ENCODE results near the gene TAPT1. TPM values are rescaled to one million over a fixed set of nuclear protein-coding genes. Genes with fewer than 3 reads are reported as not detected.
"Not testable (repeated sequence)": the region's sequence is repeated elsewhere in the genome, so short reads cannot be mapped to it uniquely, and the experiment has no call there.

TAPT1 gene
- total RNA-seq, 1 donor from 2014 or later: 46.1 TPM

DNA sequence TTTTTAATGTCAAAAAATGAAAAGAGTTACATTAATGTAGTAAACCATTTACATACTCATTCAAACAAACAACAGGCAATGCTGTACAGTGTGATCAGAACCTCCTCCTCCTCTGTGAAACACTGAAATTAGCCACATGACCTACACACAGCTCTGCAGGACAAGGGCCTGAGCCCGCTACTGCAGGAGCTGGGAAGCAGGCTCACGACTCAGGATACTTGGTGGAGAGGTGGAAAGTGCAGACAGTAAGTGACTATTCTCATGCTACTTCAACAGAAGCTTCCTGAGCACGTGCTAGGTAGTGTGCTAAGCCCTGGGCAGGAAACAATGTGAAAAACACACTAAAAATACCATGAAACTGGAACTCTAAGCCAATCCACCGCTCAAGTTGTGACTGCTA is 56.8 kb downstream of the TAPT1 start:
- DNase-seq: no peak

DNA sequence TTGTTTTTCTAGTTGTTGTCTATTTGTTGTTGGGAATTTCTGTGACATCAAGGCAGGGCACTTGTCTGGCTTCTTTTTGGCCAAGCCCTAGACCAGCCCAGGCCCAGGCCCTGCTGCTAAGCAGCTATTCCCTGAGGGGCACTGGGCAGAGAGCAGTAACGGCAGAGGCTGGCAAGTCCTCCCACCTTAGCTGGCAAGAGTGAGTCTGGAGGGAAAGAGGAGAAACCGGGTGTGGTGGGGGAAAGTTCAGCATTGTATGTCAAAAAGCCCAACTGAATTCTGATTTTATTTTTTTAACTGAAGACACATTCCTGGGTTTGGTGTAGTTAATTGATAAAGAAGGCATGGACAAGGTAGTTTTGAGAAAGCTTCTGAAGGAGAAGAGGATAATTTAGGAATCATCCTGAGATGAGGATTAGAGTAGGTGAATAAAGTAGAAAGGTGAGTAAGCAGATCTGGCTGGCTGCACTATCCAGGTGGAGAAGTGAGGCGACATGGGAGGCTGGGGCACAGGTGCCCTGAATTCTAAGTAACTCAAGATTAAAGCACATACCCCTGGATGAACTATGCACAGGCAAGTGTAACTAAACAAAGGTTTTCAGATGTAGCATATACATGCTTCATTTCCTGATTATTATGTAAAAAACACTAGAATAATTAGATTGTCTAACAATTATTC is 57.4 kb downstream of the TAPT1 start:
- DNase-seq: no peak

DNA sequence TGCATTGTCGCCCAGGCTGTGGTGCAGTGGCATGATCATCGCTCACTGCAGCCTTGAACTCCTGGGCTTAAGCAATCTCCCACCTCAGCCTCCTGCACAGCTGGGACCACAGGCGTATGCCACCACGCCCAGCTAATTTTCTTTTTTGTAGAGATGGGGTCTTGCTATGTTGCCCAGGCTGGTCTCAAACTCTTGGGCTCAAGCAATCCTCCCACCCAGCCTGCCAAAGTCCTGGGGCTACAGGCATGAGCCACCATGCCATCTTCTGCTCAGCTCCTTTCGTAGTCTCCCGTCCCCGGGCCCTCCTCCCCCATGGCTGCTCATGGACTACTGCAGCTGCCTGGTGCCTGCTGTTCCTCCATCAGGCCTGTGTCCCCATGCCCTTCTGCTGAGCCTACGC is 58.1 kb downstream of the TAPT1 start:
- no peak for DNase-seq

DNA sequence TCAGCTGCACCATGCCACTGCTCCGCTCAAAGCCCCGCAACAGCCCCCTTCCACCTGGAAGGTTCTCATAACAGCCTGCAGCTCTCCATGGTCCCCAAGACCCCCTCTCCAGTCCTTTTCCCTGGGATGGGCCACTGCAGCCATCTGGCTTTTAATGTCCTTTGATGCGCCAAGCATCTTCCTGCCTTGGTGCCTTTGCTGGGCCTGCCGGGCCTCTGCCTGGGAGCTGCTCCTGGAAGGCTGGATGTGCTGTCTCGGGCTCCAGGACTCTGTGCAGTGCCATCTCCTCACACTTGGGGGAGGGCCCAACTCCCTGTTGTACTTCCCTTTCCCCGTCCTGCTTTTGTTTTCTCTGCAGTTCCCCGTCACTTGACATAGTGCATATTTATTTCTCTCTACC is 60.3 kb downstream of the TAPT1 start:
- no peak for DNase-seq

DNA sequence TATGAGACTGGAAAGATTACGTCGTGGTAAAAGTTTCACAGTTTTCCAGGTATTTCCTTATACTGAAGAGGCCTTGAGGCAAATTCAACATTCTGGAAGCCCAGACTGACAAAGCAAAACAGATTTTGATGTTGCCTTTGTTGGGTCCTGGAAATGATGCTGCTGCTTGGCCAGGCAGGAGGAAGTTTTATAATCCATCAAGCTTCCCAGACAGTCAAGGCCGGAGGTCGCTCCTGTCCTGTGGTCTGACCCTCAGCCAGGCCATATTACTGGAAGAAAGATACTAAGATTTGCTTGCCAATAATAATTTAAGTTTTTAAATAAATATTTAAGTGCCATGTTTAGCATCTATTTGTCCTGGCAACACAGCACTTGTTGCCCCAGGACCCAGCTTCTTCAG is 63.4 kb downstream of the TAPT1 start:
- DNase-seq: no peak

DNA sequence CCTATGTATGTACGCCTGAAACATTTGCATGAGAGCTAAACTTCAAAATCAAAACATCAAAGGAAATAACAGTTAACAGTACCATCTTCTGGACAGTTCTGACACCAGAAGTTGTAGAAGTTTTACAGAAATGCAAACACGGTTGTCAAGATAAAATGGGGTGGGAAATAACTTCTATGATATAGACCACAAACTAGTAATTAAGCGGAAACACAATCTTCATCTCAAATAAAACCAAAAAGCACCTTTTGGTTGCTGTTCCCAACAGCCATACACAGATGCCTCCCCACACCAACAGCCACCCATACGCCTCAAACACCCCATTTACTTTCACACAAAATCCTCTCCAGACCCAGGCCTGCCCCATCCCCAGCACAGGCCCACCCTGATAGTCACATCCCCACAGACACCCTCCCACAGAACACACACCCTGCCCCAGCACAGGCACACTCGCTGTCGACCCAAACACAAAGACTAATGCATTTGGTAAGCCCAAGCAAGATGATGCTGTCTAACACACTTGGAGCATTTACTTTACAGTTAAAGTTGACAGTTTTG is 64.3 kb downstream of the TAPT1 start:
- peak; percentile 30 for DNase-seq

DNA sequence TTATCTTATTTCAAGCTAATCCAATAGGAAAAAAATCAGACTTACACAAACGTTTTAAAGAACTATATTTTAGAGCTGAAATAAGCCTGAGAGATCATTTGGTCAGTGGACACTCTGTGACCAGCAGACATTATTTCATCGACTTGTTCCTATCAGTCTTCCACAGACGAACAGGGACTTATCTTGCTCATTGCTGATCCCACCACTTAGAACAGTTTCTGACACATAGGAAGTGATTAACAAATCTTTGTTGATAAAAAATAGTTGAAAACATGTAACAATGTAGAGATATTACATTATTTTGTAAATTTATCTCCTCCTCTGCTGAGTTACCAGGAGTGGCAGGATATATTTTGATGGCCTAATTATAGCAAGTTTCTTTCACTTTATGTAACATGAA is 65.8 kb downstream of the TAPT1 start:
- DNase-seq: no peak

DNA sequence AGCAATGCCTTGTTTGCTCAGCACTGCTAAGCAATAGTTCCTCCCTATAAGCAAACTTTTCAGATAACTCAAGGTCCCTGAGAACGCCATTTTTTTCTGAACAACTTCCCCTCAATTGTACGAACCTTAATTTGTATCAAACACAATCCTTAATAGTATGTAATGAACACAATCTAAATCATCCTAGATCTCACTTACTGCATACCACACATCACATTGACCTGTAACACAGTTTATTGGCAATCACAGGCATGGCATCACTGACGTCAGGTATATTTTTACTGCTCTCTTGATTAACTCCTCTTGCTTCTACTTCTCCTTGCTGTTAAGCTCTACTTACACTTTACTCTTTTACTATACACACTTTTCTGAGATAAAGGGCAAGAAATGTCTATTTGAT is 67.0 kb downstream of the TAPT1 start:
- DNase-seq: no peak

DNA sequence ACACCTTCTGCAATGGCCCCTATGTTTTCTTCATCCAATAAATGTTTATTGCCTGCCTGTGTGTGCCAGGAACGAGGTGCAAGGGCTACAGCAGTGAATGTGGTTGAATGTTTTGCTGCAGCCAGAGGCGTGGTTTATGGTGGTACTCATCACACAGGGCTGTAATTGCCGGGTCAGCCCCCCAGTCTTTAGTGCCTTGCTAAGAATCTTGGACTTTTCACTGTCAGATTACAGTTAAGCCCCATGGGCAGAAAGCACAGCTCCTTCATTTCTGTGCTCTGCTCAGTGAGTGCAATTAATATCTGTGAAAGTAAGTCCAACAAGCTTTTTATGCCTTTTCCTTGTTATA is 67.8 kb downstream of the TAPT1 start:
- peak; percentile 13 for DNase-seq

DNA sequence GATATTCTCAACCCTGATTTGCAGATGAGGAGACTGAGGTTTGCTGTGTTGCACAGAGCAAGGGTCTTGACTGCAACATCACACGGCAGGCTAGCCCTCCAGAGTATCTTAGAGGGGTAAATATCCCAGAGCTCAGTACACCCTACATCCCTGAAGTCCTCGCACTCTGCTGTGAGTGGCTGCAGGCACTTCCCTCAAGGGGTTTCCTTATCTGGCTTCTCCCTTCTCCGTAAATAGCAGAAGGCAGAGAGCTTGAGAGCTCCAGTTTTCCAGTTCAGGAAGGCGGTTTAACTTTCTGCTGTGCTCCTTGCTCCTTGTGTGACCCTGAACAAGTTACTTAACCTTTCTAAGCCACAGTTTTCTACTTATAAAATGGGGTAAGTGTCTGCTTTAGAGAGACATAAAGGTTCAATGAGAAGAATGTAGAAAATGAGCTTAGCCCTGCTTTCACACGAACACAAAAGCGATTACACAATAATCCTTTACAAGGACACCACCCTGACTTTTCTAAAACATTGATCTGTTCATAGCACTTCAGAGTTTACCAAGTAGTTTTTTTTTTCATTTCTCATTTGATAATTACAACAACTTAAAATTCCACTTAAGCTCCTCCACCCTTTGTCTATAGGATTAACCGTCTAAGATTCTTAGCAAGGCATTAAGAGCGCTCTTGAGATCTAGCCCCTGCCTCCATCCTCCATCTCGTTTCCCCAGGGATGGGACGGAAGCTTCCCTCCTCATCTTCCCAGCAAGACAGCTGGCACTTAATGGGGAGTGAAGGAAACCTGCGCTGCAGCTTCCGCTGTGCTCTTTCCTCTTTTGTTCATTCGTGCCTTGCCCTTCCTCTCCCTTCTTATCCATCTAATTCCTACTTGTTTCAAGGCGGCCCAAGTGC is 68.4 kb downstream of the TAPT1 start:
- no peak for DNase-seq

DNA sequence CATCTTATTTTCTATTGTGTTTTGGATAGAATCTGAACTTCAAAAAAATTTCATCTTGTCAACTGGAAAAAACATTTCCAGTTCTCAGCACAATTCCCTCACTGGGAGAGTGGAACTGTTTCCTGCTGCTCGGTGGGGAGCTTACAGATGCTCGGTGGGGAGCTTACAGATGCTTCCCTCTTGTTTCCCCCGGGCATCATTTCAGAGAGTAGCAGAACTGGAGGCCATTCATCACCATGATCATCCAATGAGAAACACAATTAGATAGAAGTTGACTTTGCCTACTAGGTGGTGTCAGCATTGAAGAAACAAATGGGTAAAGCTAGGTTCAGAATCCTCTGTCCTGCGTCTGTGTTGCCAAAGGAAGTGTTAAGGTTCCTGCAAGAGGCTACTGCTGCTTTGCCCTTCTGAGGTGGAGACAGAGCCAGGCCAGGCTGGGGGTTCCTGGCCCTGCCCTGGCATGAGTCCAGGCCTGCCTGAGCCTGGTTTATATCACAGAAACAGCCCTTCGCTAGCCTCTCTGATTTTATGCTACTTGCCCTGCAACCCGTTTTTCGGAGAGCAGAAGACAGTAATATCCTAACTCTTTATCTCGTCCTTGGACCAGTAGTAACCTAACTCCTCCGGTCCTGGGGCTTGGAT is 70.6 kb downstream of the TAPT1 start:
- no peak for DNase-seq

DNA sequence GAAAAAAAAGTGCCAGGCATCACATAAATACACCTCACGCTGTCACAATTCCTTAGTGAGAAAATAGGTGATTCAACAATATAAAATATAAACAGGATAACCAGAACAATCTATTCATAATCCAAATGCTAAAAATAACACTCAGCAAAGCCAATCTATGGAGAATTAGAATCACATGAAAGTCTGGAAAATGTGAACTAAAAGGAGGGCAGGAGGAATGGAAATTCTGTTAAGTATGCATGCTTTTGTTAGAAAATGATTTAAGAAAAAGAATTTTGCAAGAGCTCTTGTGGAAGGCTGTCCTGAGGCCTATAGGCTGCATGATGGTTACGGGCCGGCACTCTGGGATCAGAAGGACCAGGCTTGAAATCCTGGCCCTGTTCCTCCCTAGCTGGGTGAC is 71.8 kb downstream of the TAPT1 start:
- peak; percentile 38 for DNase-seq

DNA sequence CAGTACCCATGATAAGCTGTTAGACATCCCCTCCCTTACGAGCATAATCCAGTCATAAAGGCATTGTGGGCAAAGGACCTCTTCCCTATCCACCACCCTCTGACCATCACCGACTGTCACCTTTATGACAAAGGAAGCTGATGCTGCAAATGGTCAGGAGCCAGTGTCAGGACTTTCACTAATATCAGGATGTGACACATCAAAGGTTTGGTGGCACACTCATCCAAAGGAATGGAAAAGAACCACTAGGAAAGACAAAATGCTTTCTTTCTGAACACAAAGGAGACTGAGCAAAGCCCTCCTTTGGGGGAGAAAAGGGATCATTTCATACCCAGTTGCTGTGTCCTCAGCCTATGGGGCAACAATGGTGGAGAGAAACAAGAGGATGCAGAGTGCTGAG is 75.6 kb downstream of the TAPT1 start:
- DNase-seq: no peak

DNA sequence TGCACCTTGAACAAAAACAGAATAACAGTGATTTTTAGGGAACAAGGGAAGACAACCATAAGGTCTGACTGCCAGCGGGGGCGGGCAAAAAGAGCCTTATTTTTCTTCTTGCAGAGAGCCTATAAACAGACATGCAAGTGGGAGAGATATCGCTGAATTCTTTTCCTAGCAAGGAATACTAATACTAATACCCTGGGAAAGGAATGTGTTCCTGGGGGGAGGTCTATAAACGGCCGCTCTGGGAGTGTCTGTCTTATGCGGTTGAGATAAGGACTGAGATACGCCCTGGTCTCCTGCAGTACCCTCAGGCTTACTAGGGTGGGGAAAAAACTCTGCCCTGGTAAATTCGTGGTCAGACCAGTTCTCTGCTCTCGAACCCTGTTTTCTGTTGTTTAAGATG is 81.4 kb downstream of the TAPT1 start:
- DNase-seq: not testable (repeated sequence)

DNA sequence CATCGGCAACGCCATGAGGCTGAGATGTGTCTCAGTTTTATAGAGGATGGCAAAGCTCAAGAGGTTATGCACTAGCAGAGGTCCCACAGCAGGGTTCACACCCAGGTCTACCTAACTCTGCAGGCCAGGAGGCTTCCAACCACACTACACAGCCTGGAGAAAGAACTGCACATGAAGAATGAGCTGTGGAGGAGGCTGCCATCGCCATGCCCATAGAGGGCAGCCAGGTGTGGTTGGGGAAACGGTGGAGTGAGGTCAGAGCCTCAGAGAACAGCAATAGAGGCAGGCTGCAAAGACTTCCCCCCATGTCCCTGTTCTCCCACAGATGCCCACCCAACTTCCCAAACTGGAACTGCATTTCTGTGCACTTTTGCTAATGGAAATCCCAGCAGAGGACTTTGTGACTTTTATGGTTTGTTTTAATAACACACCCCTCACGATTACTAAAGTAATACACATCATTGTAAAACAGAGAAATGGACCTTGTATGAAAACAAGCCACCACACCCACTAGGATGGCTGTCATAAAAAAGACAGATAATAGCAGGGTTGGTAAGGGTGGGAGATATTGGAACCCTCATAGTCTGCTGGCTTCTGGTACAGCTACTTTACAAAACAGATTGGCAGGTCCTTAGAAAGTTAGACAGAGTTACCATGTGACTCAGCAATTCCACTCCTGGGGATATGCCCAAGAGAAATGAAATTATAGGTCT is 83.5 kb downstream of the TAPT1 start:
- DNase-seq: no peak

DNA sequence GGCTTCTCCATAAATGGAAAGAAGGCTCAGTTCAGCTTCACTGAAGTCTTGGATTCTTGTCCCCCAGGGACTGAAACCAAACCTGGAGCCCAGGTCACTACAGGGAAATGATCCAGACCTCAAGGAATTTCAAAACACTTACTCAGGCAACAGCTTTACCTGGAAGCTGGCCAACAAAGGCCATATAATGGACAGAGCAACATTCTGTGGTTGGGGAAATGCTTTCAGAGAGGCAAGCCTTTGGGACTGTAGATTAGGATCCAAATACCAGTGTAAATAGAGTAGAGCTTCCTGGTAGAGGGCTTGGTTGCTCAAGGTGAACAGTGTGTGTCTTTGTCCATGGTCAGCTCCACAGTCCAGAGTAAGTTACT is 85.4 kb downstream of the TAPT1 start:
- peak; percentile 62 for DNase-seq

DNA sequence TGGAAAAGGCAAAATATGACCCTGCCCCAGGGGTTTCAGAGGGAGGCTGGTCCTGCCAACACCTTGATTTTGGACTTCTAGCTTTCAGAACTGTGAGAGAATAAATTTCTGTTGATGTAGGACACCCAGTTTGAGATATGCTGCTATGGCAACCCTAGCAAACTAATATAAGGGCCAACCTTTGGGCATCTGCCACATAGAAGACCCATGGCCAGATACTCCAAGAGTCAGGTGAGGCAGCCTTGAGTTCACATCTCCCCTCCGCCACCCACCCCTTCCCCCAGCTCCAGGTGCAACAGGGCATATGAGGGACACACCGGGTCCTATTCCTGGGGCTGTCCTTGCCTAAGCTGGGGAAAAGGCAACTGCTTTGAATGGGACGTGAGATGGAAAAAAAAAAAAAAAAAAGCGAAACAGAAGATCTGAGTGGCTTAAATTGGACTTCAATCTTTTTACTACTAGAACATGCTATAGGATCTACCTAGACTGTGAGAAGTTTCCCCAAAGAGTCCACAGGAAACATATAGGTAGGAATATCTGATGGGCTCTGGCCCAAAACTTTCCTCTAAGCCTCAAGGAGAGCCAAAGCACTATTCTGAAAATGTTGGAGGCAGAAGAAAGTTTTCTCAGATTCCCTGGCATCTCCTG is 85.9 kb downstream of the TAPT1 start:
- DNase-seq: no peak

DNA sequence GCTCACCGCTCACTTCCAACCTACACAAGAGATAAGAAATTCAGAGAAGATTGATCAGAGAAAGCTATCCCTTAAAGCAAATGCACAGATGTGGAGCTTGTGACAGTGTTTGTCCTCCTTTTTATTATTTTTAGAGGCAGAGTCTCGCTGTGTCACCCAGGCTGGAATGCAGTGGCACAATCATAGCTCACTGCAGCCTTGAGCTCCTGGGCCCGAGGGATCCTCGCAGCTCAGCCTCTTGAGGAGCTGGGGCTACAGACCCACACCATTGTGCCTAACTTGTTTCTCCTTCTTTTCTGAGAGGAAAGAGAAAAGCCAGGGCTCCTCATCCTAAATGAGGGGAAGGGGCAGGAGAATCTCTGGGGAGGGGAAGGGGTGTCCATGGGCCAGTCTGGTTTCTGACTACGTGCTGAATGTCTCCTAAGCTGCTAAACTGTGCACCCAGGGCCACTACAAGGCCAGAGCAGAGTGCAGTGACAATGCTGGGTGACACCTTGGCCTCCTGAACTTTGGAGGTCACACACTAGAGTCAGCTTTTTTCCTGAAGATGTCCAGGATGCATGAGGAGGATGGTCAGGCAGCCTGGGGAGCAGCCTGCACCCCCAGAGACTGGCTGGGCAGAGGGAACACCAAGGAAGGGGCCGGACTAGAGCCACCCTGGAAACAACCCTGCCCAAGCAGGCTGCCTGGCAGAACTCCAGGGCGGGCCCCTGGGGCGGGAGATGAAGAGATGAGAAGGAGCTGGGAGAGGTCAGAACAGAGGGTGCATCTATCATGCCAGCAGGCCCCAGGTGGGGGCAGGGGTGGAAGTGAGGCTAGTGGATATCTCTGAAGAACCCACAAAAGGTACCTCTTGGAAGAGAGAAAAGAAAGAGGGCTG is 87.0 kb downstream of the TAPT1 start:
- no peak for DNase-seq

DNA sequence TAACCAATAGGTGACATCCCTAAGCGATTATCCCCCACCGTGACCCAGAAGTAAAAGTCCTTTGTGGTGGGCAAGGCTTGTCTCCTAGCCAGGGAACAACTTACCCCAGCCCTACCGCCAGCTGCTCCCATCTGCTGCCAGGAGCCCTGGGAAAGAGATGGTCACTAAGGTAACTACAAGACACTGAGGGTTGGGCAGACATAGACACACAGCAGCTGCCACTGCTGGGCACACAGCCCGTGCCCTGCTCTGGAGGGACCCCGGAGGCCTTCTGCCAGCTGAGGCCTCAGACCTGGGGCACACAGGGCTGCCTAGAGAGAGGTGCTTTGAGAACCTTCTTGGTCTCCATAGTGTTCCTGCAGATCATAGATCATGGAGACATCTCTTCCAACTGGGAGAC is 89.4 kb downstream of the TAPT1 start:
- peak; percentile 95 for DNase-seq

DNA sequence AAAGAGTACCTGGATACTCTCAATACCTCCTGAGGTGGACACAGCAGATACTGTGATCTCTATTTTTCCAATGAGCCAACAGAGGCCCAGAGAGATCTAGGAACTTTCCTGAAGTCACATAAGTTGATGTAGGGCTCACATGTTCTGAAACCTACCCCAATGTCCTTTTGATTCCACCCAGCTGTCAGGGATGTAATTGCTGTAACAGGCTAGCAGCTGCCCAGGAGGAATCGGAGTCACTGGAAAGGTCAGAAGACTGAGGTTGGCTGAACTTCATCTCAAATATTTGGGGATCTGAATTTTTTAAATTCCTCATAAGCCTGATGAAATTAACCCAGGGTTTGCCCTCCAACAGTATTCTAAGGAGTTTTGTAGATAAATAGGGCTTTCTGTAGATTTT is 90.0 kb downstream of the TAPT1 start:
- DNase-seq: peak; percentile 91

DNA sequence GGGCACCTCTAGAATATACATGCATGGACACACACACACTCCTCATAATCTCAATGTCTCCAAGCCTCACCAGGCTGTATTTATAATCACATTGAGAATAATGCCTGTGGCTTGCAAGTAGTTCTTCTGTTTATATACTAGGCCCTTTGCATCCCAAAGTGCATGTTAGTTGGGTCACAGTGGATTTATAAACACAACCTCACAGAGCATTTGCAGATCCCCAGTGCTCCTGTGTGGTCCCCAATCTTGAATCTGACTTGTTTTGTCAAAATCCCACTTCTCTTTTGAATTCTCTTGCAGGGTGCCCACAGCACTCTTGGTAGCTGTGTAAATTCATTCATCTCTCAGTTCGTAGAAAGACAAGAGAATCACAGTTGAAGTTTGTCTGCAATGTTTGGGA is 92.9 kb downstream of the TAPT1 start:
- no peak for DNase-seq

Measured in tongue (tissue), 2 donors.